SU-DHL-6 (cell line): ENCODE measurements around the gene ANKS6.

Experiments used
- EZH2phosphoT487 ChIP-seq: fragments of 200-600 bp; sonication (generic), shearing (Covaris generic); conservative IDR thresholded peaks from 2 replicates; pipeline ENCODE4 v1.6.1; 2018; ENCODE audit warnings: mild to moderate bottlenecking, antibody characterized with exemption, low read length, moderate library complexity, mixed read lengths
- TF ChIP-seq, protein P1 (sequence below): fragments of 200-600 bp; sonication (generic); IDR thresholded peaks from one replicate; pipeline ENCODE4 v1.5.1; 2017; ENCODE audit warnings: antibody characterized with exemption, mild to moderate bottlenecking, low read length, moderate library complexity; ENCODE audit not compliant: insufficient read depth, poor library complexity, severe bottlenecking

DNA sequence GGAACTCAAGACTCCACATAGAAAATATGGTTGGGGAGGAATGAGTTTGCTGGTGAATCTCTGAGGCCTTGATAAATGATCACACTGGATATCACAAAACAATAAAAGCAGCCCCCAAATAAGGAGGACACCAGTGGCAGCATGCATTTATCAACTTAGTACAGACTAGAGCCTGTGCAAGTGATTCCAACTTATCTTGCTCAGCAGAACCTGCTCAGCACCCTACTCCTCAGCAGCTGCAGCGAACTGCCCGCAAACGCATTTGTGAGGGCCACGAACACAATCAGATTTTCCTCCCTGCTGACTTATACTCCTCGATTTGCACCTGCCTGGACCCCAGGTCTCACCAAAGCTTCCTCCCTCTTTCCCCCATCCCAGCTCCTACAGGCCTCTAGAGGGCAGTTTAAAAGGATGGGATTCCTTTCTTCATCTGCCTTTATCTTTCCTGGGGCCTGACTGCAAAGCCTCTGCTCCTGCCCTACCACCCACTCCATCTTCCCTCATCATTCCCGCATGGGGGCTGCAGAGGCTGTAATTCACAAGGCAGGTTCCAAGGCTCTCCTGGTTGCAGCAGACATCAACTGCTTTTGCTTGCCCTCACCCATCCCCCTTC lies 41.2 kb downstream of the ANKS6 start:
- TF ChIP-seq, protein P1, sequence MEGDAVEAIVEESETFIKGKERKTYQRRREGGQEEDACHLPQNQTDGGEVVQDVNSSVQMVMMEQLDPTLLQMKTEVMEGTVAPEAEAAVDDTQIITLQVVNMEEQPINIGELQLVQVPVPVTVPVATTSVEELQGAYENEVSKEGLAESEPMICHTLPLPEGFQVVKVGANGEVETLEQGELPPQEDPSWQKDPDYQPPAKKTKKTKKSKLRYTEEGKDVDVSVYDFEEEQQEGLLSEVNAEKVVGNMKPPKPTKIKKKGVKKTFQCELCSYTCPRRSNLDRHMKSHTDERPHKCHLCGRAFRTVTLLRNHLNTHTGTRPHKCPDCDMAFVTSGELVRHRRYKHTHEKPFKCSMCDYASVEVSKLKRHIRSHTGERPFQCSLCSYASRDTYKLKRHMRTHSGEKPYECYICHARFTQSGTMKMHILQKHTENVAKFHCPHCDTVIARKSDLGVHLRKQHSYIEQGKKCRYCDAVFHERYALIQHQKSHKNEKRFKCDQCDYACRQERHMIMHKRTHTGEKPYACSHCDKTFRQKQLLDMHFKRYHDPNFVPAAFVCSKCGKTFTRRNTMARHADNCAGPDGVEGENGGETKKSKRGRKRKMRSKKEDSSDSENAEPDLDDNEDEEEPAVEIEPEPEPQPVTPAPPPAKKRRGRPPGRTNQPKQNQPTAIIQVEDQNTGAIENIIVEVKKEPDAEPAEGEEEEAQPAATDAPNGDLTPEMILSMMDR = no peak
- no peak for TF ChIP-seq EZH2phosphoT487
